HEK293 (cell line): ENCODE measurements around the gene PDE10A.

Source experiments
- RBAK ChIP-seq: fragments of 450-650 bp; formaldehyde crosslinking; IDR thresholded peaks from 2 replicates; pipeline ENCODE4 v1.5.1; 2016; ENCODE audit warnings: missing biosample characterization, missing genetic modification characterization
- SP2 ChIP-seq: fragments of 450-650 bp; formaldehyde crosslinking; IDR thresholded peaks from 2 replicates; pipeline ENCODE4 v1.5.1; 2016; ENCODE audit warnings: missing biosample characterization, missing genetic modification characterization

- TF ChIP-seq RBAK = no peak
- TF ChIP-seq SP2 (tag by site-specific recombination) = no peak
Measured at GRCh38 chr6:165647041-165647440, 16.0 kb downstream of the PDE10A start.
